Measurements from ENCODE around the gene PRKAA1. TPM values are rescaled to one million over a fixed set of nuclear protein-coding genes. Genes with fewer than 3 reads are reported as not detected.

Gene PRKAA1
- total RNA-seq, 1 donor from 2014 or later = 65.6 TPM

- Histone ChIP-seq H3K4me2 (ENCODE audit: low read length) (no peak overlapping the region), H3K27ac (ENCODE audit: low read depth, low read length) (no peak overlapping the region), H3K4me3 (ENCODE audit: insufficient read depth, low read depth, low read length) (no peak overlapping the region), H3K4me1 (ENCODE audit: insufficient read depth, low read length) (no peaks in the 10 kb centered on the region), H2AFZ (ENCODE audit: low read depth, low read length) (no peak overlapping the region), H3K9ac (ENCODE audit: low read length) (no peak overlapping the region), H3K79me2 (ENCODE audit: insufficient read depth, low read length) (no peaks in the 10 kb centered on the region), H3K27me3 (ENCODE audit: insufficient read depth, low read length) (no peaks in the 10 kb centered on the region), H3K9me3 (ENCODE audit: insufficient read depth, low read depth, low read length) (no peaks in the 10 kb centered on the region), H3K36me3 (ENCODE audit: insufficient read depth, low read length) (peaks cover 33% of the 10 kb centered on the region), H4K20me1 (ENCODE audit: insufficient read depth, low read length) (peaks cover 2% of the 10 kb centered on the region)
- Mint-ChIP-seq H3K36me3 (ENCODE audit: low read depth, unreplicated experiment) (peaks cover 6% of the 10 kb centered on the region), H3K27me3 (ENCODE audit: low read depth, unreplicated experiment) (no peaks in the 10 kb centered on the region), H3K9me3 (ENCODE audit: unreplicated experiment) (no peaks in the 10 kb centered on the region), H3K4me1 (ENCODE audit: low read depth, unreplicated experiment) (no peaks in the 10 kb centered on the region), H3K4me3 (ENCODE audit: unreplicated experiment) (no peak overlapping the region), H3K27ac (ENCODE audit: unreplicated experiment) (no peak overlapping the region)
- DNase-seq (ENCODE audit: low read depth) = no peak
- no peak for FAIRE-seq
- TF ChIP-seq EZH2 (IDR thresholded peaks at IDR 0.05; ENCODE audit: insufficient read depth, low read length) = no peak
- no peak for TF ChIP-seq CTCF (IDR thresholded peaks at IDR 0.05; ENCODE audit: insufficient read depth, low read depth, low read length)
Measured at GRCh38 chr5:40762705-40763104, 35.5 kb downstream of the PRKAA1 start.

GRCh38 chr5:40757400-40757799, 40.8 kb downstream of the PRKAA1 start:
- no peak overlapping the region for H3K4me3 Mint-ChIP-seq (ENCODE audit: unreplicated experiment)
- TF ChIP-seq CTCF (IDR thresholded peaks at IDR 0.05; ENCODE audit: insufficient read depth, low read depth, low read length) (no peak), EZH2 (IDR thresholded peaks at IDR 0.05; ENCODE audit: insufficient read depth, low read length) (no peak)
- Histone ChIP-seq H3K36me3 (ENCODE audit: insufficient read depth, low read length) (peaks cover 3% of the 10 kb centered on the region), H3K79me2 (ENCODE audit: insufficient read depth, low read length) (peaks cover 23% of the 10 kb centered on the region), H3K4me3 (ENCODE audit: insufficient read depth, low read depth, low read length) (no peak overlapping the region), H4K20me1 (ENCODE audit: insufficient read depth, low read length) (peaks cover 14% of the 10 kb centered on the region), H3K27me3 (ENCODE audit: insufficient read depth, low read length) (no peaks in the 10 kb centered on the region), H3K4me2 (ENCODE audit: low read length) (no peak overlapping the region), H2AFZ (ENCODE audit: low read depth, low read length) (no peak overlapping the region), H3K9ac (ENCODE audit: low read length) (no peak overlapping the region), H3K27ac (ENCODE audit: low read depth, low read length) (no peak overlapping the region), H3K4me1 (ENCODE audit: insufficient read depth, low read length) (peaks cover 10% of the 10 kb centered on the region), H3K9me3 (ENCODE audit: insufficient read depth, low read depth, low read length) (no peaks in the 10 kb centered on the region)
- H3K27ac Mint-ChIP-seq (ENCODE audit: unreplicated experiment) = no peak overlapping the region
- H3K36me3 Mint-ChIP-seq (ENCODE audit: low read depth, unreplicated experiment) = no peaks in the 10 kb centered on the region
- FAIRE-seq = no peak
- DNase-seq (ENCODE audit: low read depth) = no peak
- no peaks in the 10 kb centered on the region for H3K4me1 Mint-ChIP-seq (ENCODE audit: low read depth, unreplicated experiment)
- no peaks in the 10 kb centered on the region for H3K27me3 Mint-ChIP-seq (ENCODE audit: low read depth, unreplicated experiment)
- no peaks in the 10 kb centered on the region for H3K9me3 Mint-ChIP-seq (ENCODE audit: unreplicated experiment)

- H3K27ac ChIP-seq (ENCODE audit: low read depth, low read length) = peak within 1 kb of the TSS; percentile 88
- H3K9ac ChIP-seq (ENCODE audit: low read length) = peak within 1 kb of the TSS; percentile 95
- H3K4me3 ChIP-seq (ENCODE audit: insufficient read depth, low read depth, low read length) = peak within 1 kb of the TSS; percentile 88
- Mint-ChIP-seq H3K36me3 (ENCODE audit: low read depth, unreplicated experiment) (peaks cover 5% of the 10 kb centered on the region), H3K27ac (ENCODE audit: unreplicated experiment) (no peak within 1 kb of the TSS), H3K4me1 (ENCODE audit: low read depth, unreplicated experiment) (no peaks in the 10 kb centered on the region), H3K9me3 (ENCODE audit: unreplicated experiment) (peaks cover under 1% of the 10 kb centered on the region), H3K4me3 (ENCODE audit: unreplicated experiment) (no peak within 1 kb of the TSS), H3K27me3 (ENCODE audit: low read depth, unreplicated experiment) (no peaks in the 10 kb centered on the region)
- no peaks in the 10 kb centered on the region for H3K27me3 ChIP-seq (ENCODE audit: insufficient read depth, low read length)
- H4K20me1 ChIP-seq (ENCODE audit: insufficient read depth, low read length) = peaks cover 14% of the 10 kb centered on the region
- peak within 1 kb of the TSS; percentile 86 for H3K4me2 ChIP-seq (ENCODE audit: low read length)
- DNase-seq (ENCODE audit: low read depth) = peak; percentile 88
- TF ChIP-seq EZH2 (IDR thresholded peaks at IDR 0.05; ENCODE audit: insufficient read depth, low read length) (no peak), CTCF (IDR thresholded peaks at IDR 0.05; ENCODE audit: insufficient read depth, low read depth, low read length) (peak; percentile 30)
- no peaks in the 10 kb centered on the region for H3K9me3 ChIP-seq (ENCODE audit: insufficient read depth, low read depth, low read length)
- H3K4me1 ChIP-seq (ENCODE audit: insufficient read depth, low read length) = peaks cover 10% of the 10 kb centered on the region
- H3K79me2 ChIP-seq (ENCODE audit: insufficient read depth, low read length) = peaks cover 35% of the 10 kb centered on the region
- peaks cover 3% of the 10 kb centered on the region for H3K36me3 ChIP-seq (ENCODE audit: insufficient read depth, low read length)
- H2AFZ ChIP-seq (ENCODE audit: low read depth, low read length) = peak within 1 kb of the TSS; percentile 52
- no peak for FAIRE-seq
Measured at GRCh38 chr5:40755407-40756365, 42.5 kb downstream of the PRKAA1 start, which contains the start of gene TTC33. TSS of gene TTC33 (minus strand) at chr5:40755961. CDS start at chr5:40747018, 8,943 bp downstream.

Measured in astrocyte (in vitro differentiated cells and primary cell).